K562 (cell line): ENCODE data around the gene MTSS2. TPM values are rescaled to one million over a fixed set of nuclear protein-coding genes. Genes with fewer than 3 reads are reported as not detected.
A peak's percentile ranks its signal among the peaks of the same experiment; 100 is the strongest.

Experiments
- ATAC-seq: fragments of 200-7000 bp; cut with Tn5 transposase; 3 replicates; pipeline ENCODE4 v1.9.1; 2020; ENCODE audit warnings: moderate library complexity
- BruUV-seq: library from RNA; stranded (reverse); fragments of 400-500 nt; replicated peaks from 2 replicates; lab custom pipeline; 2021; lab: Mats Ljungman, UMichigan
- CTCF ChIA-PET: fragments of 300-600 bp; formaldehyde crosslinking; extraction: SDS; loops from one replicate; lab custom pipeline; 2021; ENCODE audit warnings: low intra/inter-chr PET ratio; lab: Yijun Ruan, JAX
- POLR2A ChIA-PET: fragments of 300-600, 350-650 bp; sonication (Branson Sonifier 250); formaldehyde crosslinking; extraction: SDS; loops from one replicate; lab custom pipeline; 2021; ENCODE audit warnings: antibody characterized with exemption, inconsistent platforms; lab: Yijun Ruan, JAX
- DNase-seq, 4 experiments: peaks; one replicate each; pipeline versions ENCODE4 v3.0.0 to v3.0.0-alpha.2; 2011 to 2018; ENCODE audit warnings: low spot score in 3 of 4, mixed read lengths in 3 of 4; ENCODE audit errors: extremely low read depth in 1 of 4
- FAIRE-seq: peaks from 2 replicates; lab custom pipeline; 2011; peaks lifted over from hg19 to GRCh38; lab: Jason Lieb, UNC
- H2AFZ ChIP-seq: 2 replicates; pipeline ENCODE4 v1.6.0; 2011; ENCODE audit warnings: low read depth, low read length, control low read depth, inconsistent platforms
- H3K27ac ChIP-seq: fragments of 200-600 bp; 3 replicates; pipeline ENCODE4 v1.8.0; 2011; ENCODE audit warnings: low read depth, mild to moderate bottlenecking, control low read depth, inconsistent platforms, low read length, moderate library complexity, mixed read lengths; ENCODE audit errors: extremely low read depth
- H3K27me3 ChIP-seq, 2 experiments: fragments of 300-600 bp in 1 of 2; 2 replicates in 1 of 2; 3 replicates in 1 of 2; pipeline versions ENCODE4 v1.6.0 to v1.8.0; 2011; ENCODE audit warnings: inconsistent platforms in 2 of 2, low read length in 2 of 2, mild to moderate bottlenecking in 1 of 2, mixed read lengths in 1 of 2, moderate library complexity in 1 of 2; ENCODE audit not compliant: control insufficient read depth in 2 of 2, insufficient read depth in 2 of 2
- H3K36me3 ChIP-seq: fragments of 300-600 bp; 3 replicates; pipeline ENCODE4 v1.8.0; 2011; ENCODE audit warnings: mild to moderate bottlenecking, low read length, inconsistent platforms; ENCODE audit not compliant: control insufficient read depth, insufficient read depth
- H3K4me1 ChIP-seq, 2 experiments: fragments of 200-600 bp in 1 of 2; replicated peaks in 1 of 2; 2 replicates in 1 of 2; 3 replicates in 1 of 2; pipeline versions ENCODE4 v1.5.1 to v1.8.0; 2011; ENCODE audit warnings: inconsistent platforms in 2 of 2, low read length in 2 of 2, mild to moderate bottlenecking in 1 of 2, mixed read lengths in 1 of 2, moderate library complexity in 1 of 2; ENCODE audit not compliant: control insufficient read depth in 2 of 2, insufficient read depth in 2 of 2
- H3K4me2 ChIP-seq: 2 replicates; pipeline ENCODE4 v1.6.1; 2011; ENCODE audit warnings: low read length, control low read depth, inconsistent platforms, mixed read lengths; ENCODE audit not compliant: insufficient read depth
- H3K4me3 ChIP-seq: fragments of 200-600 bp; sonication (generic), shearing (Covaris generic); 2 replicates; pipeline ENCODE4 v1.5.1; 2016; ENCODE audit warnings: control low read depth, inconsistent platforms
- H3K79me2 ChIP-seq: fragments of 200-600 bp; 3 replicates; pipeline ENCODE4 v1.8.0; 2011; ENCODE audit warnings: low read length, inconsistent platforms; ENCODE audit not compliant: control insufficient read depth, insufficient read depth
- H3K9ac ChIP-seq, 2 experiments: 2 replicates each; pipeline versions ENCODE4 v1.6.0 to v1.6.1; 2011; ENCODE audit warnings: low read depth in 2 of 2, low read length in 2 of 2, control low read depth in 1 of 2, inconsistent platforms in 1 of 2, mild to moderate bottlenecking in 1 of 2, mixed read lengths in 1 of 2; ENCODE audit not compliant: insufficient read depth in 1 of 2
- H3K9me1 ChIP-seq: one replicate; pipeline ENCODE4 v1.6.0; 2011; ENCODE audit warnings: inconsistent platforms, mild to moderate bottlenecking, low read length, moderate library complexity; ENCODE audit not compliant: control insufficient read depth, insufficient read depth
- H3K9me3 ChIP-seq: replicated peaks from 2 replicates; pipeline ENCODE4 v1.5.1; 2011; ENCODE audit warnings: low read depth, low read length, inconsistent platforms; ENCODE audit not compliant: control insufficient read depth, insufficient read depth
- H4K20me1 ChIP-seq: replicated peaks from 2 replicates; pipeline ENCODE4 v1.6.1; 2011; ENCODE audit warnings: low read length, inconsistent platforms, mixed read lengths; ENCODE audit not compliant: control insufficient read depth, insufficient read depth
- CTBP1 ChIP-seq: fragments of 450-650 bp; IDR thresholded peaks from 2 replicates; pipeline ENCODE4 v1.6.1; 2016; ENCODE audit warnings: borderline replicate concordance
- HNRNPUL1 ChIP-seq: fragments of 200-400 bp; formaldehyde crosslinking; IDR thresholded peaks from 2 replicates; pipeline ENCODE4 v1.6.1; 2017; ENCODE audit warnings: low read length
- NUFIP1 ChIP-seq: fragments of 450-650 bp; IDR thresholded peaks from 2 replicates; pipeline ENCODE4 v1.6.1; 2018; ENCODE audit not compliant: partially characterized antibody
- POLR2G ChIP-seq: fragments of 200-400 bp; formaldehyde crosslinking; IDR thresholded peaks from 2 replicates; pipeline ENCODE4 v1.6.1; 2017; ENCODE audit warnings: low read depth, mild to moderate bottlenecking, antibody characterized with exemption, low read length, moderate library complexity
- SNAPC5 ChIP-seq: fragments of 250-450 bp; sonication (Bioruptor Pico); IDR thresholded peaks from 2 replicates; pipeline ENCODE4 v1.8.0; 2021; ENCODE audit warnings: moderate library complexity, mild to moderate bottlenecking, inconsistent platforms
- SUPT5H ChIP-seq: fragments of 450-650 bp; IDR thresholded peaks from 2 replicates; pipeline ENCODE4 v1.6.1; 2016
- ZKSCAN8 ChIP-seq: fragments of 200-800 bp; sonication (Bioruptor generic); IDR thresholded peaks from 2 replicates; pipeline ENCODE4 v1.6.1; 2016; ENCODE audit warnings: missing genetic modification characterization, missing compliant biosample characterization
- WGBS: fragments of 100-300 bp; shearing (Covaris generic); methylation state at CpG from one replicate; pipeline ENCODE4 v1.1.6; 2016; ENCODE audit warnings: low coverage, mixed read lengths; ENCODE audit not compliant: insufficient coverage; ENCODE audit errors: missing lambda C conversion rate; 5-methylcytosine and 5-hydroxymethylcytosine counted together
- in situ Hi-C: fragments of 300-500 bp; cut with MboI; formaldehyde crosslinking; loops from 4 replicates; pipeline ENCODE4 v1.15.0; 2018; ENCODE audit warnings: inconsistent platforms, mixed read lengths
- intact Hi-C: fragments of 100-400 bp; cut with micrococcal nuclease; formaldehyde crosslinking; loops from 2 replicates; pipeline ENCODE4 v1.14.2; 2022
- polyA plus RNA-seq, 8 experiments: library from polyadenylated mRNA; depleted of rRNA in 4 of 8; stranded (reverse) in 5 of 8; unstranded in 3 of 8; fragments of >200 nt; fragmentation: Nextera tagmentation in 2 of 8; fragmentation: Illumina TruSeq in 1 of 8; extraction: Ambion mirVana in 2 of 8; extraction: Trizol in 1 of 8; gene quantifications; 2 replicates each; pipeline versions ENCODE4 v1.2.1 to v1.2.3, GENCODE V29; 2011 to 2014; ENCODE audit warnings: inconsistent platforms in 1 of 8, missing spikeins in 1 of 8
- total RNA-seq, 7 experiments: library from RNA; depleted of rRNA in 6 of 7; stranded (reverse); fragments of >200 nt in 6 of 7; fragmentation: Illumina TruSeq in 2 of 7; extraction: Trizol in 2 of 7; gene quantifications; 2 replicates each; pipeline versions ENCODE4 v1.2.1 to v1.2.3, GENCODE V29; 2011 to 2021; ENCODE audit warnings: low replicate concordance in 1 of 7

The MTSS2 gene
- total and polyA plus RNA-seq, 9 of the 15 experiments (the other 6 are each of a cell fraction or from before 2014, with no cell fraction given), result 0.11 to 60.3 (median 16.9) TPM

GRCh38 chr16:70688246-70688742, 2.4 kb upstream of the MTSS2 start (continued):
- TF ChIP-seq CTBP1, result no peak

GRCh38 chr16:70687671-70688245, 1.9 kb upstream of the MTSS2 start:
- intact Hi-C loops (loop anchor here (5.0 kb wide), 2 partner anchors 50 to 85 kb away; no protein-coding TSS in a partner anchor), in situ Hi-C loops (no loop called here)
- H3K9me3 ChIP-seq, result no peaks in the 10 kb centered on the region
- ChIA-PET POLR2A (interaction anchor here (0.7 to 2.2 kb wide), 3 partner anchors 8 to 15 kb away, joined by 4 to 10 read pairs (median 4); no protein-coding TSS in a partner anchor), CTCF (no interaction called here)
- no peak overlapping the region for H3K4me2 ChIP-seq
- DNase-seq (no peak), ATAC-seq (no peak), FAIRE-seq (no peak)
- H2AFZ ChIP-seq, result no peak overlapping the region
- peaks cover 15 to 82% of the 10 kb centered on the region in 2 experiments for H3K4me1 ChIP-seq
- no TSS peak for BruUV-seq
- no peaks in the 10 kb centered on the region for H3K27me3 ChIP-seq
- H3K36me3 ChIP-seq, result peaks cover 19% of the 10 kb centered on the region; the same call in 1 of the 3 replicates
- peaks cover 29% of the 10 kb centered on the region for H3K79me2 ChIP-seq
- H3K9ac ChIP-seq, result peak overlapping the region in 1 of 2 experiments; percentile 21; a peak in 1 of 4 replicates
- H3K9me1 ChIP-seq, result no peaks in the 10 kb centered on the region
- H3K27ac ChIP-seq, result no peak overlapping the region
- peaks cover 7% of the 10 kb centered on the region; the same call in 1 of the 2 replicates for H4K20me1 ChIP-seq
- H3K4me3 ChIP-seq, result no peak overlapping the region
- no peak for TF ChIP-seq ZKSCAN8 (CRISPR knock-in tag)
- no peak for TF ChIP-seq SNAPC5 (CRISPR knock-in tag)
- no peak for TF ChIP-seq HNRNPUL1
- TF ChIP-seq POLR2G, result 0 out of 2 replicates have a peak, but pooled peaks have one; percentile 19
- no peak for TF ChIP-seq NUFIP1
- no peak for TF ChIP-seq SUPT5H
- TF ChIP-seq, all 486 proteins: peak for 1
- 89% methylated on average over 18 of the region's 18 CpGs for WGBS
